Measurements from ENCODE around the gene PA2G4.

DNA sequence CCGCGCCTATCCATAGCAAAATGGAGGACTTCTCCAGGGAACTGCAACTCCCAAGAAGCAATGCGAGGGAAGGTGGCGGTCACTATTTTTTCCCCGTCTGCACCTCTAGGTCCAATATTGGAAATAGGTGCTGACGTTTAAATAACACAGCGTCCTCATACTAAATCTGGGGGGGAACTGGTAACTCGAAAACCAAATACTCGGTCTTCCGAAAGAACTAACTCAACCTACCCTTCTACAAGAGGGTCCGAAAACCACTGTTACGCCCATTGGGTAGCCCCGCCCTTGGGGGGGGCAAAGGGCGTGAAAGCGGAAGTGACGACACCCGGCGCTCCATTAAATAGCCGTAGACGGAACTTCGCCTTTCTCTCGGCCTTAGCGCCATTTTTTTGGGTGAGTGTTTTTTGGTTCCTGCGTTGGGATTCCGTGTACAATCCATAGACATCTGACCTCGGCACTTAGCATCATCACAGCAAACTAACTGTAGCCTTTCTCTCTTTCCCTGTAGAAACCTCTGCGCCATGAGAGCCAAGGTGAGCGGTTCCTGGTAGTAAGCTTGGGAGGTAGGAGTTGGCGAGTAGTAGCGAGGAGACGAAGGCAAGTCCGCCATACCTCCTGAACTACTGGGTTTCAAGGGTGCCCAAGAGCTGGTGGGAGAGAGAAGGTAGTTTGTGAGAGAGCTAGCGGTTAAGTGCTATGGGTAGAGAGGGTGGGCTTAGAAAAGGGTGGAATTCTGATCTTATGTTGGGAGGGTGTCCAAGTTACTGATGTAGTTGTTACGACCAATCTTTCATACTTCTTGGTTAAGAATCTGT lies 12.1 kb downstream of the PA2G4 start, which contains the start of gene RPL41:
- no peak for TF ChIP-seq CTCF (optimal IDR thresholded peaks at IDR 0.05 in 1 of 3, IDR thresholded peaks at IDR 0.05 in 1 of 3, conservative IDR thresholded peaks at IDR 0.05 in 1 of 3; ENCODE audit: extremely low read depth in 1 of 3, insufficient read depth in 2 of 3, low read length in 3 of 3)
- TF ChIP-seq EZH2 (IDR thresholded peaks at IDR 0.05; ENCODE audit: low read length), result no peak

Data from keratinocyte (primary cell).